HFF-Myc (cell line): Measurements from ENCODE around the gene CLTC.
"Not testable (repeated sequence)": the region's sequence is repeated elsewhere in the genome, so short reads cannot be mapped to it uniquely, and the experiment has no call there.

Experiments
- DNase-seq: peaks from one replicate; pipeline ENCODE4 v3.0.0-alpha.2; 2011; ENCODE audit warnings: low read depth; ENCODE audit errors: extremely low read depth
- H3K4me3 ChIP-seq: replicated peaks from 2 replicates; pipeline ENCODE4 v1.5.1; 2011; ENCODE audit warnings: low read depth, mild to moderate bottlenecking, control low read depth, low read length
- CTCF ChIP-seq: IDR thresholded peaks from 2 replicates; pipeline ENCODE4 v1.5.1; 2012; ENCODE audit warnings: mild to moderate bottlenecking, low read depth, low read length, control low read depth; ENCODE audit errors: missing control alignments

Gene CLTC

DNA sequence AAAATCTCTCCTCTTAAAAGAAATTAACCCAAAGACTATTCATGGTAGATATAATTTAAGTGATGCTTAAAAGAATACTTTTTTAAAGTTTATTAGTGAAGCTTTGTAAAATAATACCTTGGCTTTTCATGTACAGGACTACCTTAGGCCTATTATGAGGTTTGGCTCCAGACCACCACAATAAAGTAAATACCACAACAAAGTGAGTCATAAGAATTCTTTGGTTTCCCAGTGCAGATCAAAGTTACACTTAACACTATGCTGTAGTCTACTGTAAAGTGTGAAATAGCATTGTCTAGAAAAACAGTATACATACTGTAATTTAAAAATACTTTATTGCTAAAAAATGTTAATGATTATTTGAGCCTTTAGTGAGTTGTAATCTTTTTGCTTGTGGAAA is 31.7 kb downstream of the CLTC start:
- no peak overlapping the region for H3K4me3 ChIP-seq
- DNase-seq: no peak
- no peak for TF ChIP-seq CTCF

- TF ChIP-seq CTCF: no peak
- H3K4me3 ChIP-seq: no peak overlapping the region
- no peak for DNase-seq
These were observed 32.4 kb downstream of the CLTC start for GRCh38 chr17:59652119-59652518.

DNA sequence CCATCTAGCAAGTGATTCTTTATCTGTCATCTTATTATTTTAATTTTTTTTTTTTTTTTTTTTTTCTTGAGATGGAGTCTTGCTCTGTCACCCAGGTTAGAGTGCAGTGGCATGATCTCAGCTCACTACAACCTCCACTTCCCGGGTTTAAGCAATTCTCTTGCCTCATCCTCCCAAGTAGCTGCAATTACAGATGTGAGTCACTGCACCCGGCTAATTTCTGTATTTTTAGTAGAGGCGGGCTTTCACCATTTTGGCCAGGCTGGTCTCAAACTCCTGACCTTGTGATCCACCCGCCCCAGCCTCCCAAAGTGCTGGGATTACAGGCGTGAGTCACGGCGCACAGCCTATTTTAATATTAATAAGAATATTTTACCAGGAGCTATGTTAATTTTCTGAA is 36.9 kb downstream of the CLTC start:
- not testable (repeated sequence) for DNase-seq, H3K4me3 ChIP-seq

DNA sequence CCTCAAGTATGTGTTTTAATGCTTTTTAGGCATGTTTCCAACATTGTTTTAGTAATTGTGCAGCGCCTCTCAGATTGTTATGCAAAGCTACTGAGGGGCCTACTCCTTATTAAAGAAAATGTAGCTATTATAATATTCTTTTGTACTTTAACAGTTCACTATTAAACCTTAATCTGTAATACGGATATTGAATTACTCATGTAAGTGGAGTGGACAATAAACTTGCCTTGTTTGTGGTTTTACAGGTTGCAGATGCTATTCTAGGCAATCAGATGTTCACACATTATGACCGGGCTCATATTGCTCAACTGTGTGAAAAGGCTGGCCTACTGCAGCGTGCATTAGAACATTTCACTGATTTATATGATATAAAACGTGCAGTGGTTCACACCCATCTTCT is 46.5 kb downstream of the CLTC start:
- TF ChIP-seq CTCF: no peak
- no peak for DNase-seq
- H3K4me3 ChIP-seq: no peak overlapping the region

GRCh38 chr17:59668816-59669215 is 49.1 kb downstream of the CLTC start:
- no peak overlapping the region for H3K4me3 ChIP-seq
- DNase-seq: peak; percentile 81
- no peak for TF ChIP-seq CTCF

- H3K4me3 ChIP-seq: no peak overlapping the region
- TF ChIP-seq CTCF: no peak
- no peak for DNase-seq
These were observed 49.7 kb downstream of the CLTC start for GRCh38 chr17:59669411-59669810.

- TF ChIP-seq CTCF: no peak
- no peak for DNase-seq
- H3K4me3 ChIP-seq: no peak overlapping the region
These were observed 50.2 kb downstream of the CLTC start for GRCh38 chr17:59669944-59670343.
